MV-4-11 (cell line): ENCODE data around the gene AHCYL1.
A peak's percentile ranks its signal among the peaks of the same experiment; 100 is the strongest.

Experiments used
- DNase-seq: peaks from one replicate; lab custom pipeline; 2025; lab: John Stamatoyannopoulos, UW

AHCYL1 gene

DNA sequence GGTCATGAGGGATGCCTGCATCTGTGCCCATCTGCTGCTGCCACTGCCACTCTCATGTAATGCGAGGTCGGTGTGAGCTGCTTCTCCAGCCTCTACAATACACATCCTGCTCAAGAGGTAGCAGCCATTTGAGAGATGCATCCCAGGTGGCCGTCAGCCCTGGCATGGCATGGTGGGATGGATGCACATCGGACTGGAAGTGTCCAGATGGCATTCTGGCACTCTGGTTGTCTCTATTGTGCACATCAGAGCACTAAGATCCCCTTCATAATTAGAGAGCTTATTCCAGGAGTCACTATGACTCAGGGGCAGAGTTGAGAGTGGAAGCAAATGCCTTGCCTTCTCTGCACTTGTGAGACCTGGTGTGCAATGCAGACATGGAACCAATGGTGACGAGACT lies 53.7 kb downstream of the AHCYL1 start:
- no peak for DNase-seq

DNA sequence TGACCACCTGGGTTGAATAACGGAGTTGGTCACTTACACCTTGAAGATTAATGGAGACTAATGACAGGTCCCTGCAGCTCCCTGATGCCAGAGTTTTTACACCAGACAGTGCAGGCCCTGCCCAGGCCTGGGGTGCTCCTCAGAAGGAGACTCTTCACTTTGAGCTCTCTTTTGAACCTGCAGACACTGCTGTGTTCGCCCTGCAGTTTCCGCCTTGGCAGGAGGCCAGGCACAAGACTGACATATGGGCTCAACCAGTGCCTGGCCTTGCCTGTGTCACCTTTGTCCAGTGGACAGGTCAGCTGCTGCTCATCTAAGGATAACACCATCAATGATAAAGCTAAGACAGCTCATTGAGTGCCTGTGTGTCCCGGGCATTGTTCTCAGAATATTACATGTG lies 55.1 kb downstream of the AHCYL1 start:
- DNase-seq, result no peak

DNA sequence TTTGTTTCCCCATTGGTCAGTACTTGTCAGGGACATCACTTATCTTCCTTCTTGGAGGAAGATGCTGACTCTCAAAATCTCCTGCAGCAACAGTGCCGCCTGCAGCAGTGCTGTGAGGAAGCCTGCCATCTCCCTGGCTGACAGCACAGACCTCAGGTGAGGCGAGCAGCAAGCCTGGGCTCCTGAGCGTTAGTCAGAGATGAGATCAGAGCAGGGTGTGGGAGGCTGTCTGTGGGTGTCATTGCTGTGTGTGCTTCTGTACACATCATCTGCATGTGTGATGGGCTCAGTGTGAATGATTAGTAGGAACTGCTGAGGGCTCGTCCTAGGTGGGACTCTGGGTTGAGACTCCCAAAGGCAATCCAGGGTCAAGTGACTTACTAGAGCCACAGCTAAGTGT lies 56.0 kb downstream of the AHCYL1 start:
- no peak for DNase-seq

DNA sequence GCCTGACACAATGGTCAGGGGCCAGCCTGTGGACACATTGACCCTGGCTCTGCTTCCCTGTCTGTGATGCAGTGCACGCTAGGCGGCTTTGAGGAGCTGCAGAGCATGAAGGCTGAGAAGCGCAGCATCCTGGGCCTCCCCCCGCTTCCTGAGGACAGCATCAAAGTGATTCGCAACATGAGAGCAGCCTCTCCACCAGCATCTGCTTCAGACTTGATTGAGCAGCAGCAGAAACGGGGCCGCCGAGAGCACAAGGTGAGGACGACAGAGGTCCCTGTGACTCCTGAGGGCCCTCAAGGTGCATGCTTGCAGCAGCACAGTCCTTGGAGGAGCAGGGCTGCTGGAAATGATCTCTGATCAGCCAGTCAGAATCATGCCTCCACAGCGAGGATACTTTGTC lies 58.5 kb downstream of the AHCYL1 start:
- no peak for DNase-seq

DNA sequence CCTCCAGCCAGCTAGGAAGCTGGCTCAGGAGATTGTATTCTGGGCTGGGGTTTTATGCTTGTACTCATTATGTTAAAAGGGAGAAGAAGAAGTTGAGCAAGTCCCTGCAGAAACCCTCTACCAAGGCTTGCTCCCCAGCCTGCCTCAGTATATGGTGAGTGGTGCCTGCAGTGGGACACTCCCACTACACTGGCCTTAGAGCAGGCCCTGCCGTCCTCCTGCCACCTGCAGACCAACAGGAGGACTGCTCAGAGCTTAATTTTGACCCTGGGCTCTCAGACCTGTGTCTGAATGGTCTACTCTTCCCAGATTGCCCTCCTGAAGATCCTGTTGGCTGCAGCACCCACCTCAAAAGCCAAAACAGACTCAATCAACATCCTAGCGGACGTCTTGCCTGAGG lies 62.9 kb downstream of the AHCYL1 start:
- DNase-seq, result no peak

DNA sequence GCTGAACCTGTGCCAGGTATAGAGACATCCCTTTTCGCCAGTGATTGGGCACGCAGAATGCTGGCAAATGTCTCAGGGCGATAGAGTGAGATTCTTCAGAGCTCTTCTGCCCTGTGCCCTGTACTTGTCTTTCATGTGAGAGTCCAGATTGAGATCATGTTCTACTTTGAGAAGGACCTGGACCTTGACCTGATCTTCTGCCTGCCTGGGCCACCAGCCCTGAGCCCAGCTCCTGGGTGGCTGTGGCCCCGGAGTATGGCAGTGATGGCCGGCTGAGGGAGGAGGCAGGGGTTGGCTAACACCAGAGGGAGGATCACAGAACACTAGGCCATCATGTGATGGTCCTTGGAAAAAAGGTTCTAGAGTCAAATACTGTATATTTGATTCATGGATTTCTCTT lies 63.7 kb downstream of the AHCYL1 start:
- no peak for DNase-seq

DNA sequence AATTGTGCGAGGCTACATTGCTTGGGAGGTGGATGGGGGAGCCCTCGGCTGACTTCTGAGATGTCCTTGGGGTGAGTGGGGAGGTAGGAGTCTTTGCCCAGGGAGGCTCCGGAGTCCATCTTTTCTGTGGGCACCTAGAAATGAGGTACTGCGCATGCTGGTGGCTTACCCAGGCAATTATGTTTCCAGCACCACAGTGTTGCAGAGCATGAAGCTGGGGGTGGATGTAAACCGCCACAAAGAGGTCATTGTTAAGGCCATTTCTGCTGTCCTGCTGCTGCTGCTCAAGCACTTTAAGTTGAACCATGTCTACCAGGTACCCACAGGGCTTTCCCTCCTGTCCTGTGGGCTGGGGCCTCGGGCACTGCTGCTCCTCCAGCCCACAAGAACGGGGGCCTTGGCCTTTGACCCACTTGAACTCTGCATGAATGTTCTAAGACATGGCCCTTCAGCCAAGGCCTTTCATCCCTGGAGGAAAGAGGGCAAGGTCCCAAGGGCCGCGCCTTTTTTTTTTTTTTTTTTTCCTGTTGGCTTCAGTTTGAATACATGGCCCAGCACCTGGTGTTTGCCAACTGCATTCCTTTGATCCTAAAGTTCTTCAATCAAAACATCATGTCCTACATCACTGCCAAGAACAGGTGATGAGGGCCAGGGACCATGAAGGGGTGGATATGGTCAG lies 64.5 kb downstream of the AHCYL1 start:
- DNase-seq, result no peak

DNA sequence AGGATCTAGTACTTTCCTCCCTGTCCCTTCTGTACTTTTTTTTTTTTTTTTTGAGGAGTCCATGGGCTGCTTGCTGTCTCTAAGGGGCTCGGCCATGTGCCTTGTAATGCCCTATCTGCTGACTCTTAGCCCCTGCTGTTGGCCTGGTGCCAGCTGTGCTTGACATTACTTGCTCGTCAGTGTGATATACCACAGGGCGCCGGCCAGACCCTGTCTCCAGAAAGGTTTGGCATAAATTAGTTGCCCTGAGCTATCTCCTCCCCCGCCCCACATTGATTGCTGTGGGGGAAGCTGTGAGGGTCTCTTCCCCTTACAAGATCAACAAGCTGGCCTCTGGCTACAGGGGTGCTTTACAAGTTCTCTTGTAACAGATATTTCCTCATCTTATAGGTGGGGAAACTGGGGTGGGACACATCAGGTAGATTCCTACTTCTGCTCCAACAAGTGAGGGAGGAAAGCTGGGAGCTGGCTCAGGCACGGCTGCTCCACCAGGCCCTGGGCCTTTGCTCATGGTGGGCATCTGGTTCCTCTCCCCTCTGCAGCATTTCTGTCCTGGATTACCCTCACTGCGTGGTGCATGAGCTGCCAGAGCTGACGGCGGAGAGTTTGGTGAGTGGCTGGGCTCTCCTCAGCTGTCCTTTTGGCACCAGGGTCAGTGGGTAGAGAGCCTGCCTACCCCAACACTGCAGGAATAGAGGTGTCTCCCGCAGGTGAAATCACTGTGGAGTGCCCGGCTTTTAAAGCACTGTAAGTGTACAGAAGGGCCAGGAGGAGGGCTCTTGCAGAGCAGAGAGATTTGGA lies 65.4 kb downstream of the AHCYL1 start:
- no peak for DNase-seq

DNA sequence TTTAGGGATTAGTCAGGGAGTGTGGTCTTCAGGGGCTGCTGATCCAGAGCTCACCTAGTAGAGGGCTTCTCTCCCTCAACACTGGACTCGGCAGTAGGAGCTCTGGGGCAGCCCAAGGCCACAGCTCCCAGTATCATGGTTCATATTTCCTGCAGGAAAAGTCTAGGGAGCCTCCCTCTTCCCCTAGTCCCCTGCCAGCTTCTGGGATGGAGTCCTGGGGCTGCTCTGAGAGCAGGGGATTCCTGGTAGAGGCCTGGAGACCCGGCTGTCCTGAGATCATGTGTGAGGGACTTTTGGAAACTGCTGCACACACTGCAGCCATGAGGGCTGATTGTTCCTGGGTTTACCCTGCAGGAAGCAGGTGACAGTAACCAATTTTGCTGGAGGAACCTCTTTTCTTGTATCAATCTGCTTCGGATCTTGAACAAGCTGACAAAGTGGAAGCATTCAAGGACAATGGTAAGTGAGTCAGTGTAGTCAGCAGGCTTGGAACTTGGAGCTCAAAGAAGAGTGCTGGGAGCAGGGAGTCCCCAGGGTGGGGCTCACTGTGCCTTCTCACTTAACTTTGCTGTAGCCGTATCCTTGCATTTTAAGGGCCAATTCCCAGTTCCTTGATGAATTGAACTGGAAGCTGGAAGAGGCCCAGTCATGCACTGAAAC lies 66.2 kb downstream of the AHCYL1 start:
- DNase-seq, result no peak

DNA sequence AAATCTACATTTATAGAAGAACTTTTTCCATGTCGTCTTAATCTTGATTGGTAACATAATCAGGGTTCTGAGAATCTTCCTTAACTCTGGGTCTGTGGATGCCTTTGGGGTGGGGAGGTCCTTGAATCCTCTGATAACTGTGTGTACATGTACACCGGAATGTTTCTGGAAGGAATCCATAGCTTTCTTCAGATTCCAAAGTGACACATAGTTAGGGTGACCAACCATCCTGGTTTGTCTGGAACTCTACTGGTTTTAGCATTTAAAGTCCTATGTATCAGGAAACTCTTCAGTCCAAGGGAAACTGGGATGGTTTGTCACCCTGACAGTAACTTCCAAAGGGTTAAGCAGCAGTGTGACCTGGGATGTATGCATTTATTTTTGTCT lies 66.7 kb downstream of the AHCYL1 start:
- DNase-seq, result no peak

DNA sequence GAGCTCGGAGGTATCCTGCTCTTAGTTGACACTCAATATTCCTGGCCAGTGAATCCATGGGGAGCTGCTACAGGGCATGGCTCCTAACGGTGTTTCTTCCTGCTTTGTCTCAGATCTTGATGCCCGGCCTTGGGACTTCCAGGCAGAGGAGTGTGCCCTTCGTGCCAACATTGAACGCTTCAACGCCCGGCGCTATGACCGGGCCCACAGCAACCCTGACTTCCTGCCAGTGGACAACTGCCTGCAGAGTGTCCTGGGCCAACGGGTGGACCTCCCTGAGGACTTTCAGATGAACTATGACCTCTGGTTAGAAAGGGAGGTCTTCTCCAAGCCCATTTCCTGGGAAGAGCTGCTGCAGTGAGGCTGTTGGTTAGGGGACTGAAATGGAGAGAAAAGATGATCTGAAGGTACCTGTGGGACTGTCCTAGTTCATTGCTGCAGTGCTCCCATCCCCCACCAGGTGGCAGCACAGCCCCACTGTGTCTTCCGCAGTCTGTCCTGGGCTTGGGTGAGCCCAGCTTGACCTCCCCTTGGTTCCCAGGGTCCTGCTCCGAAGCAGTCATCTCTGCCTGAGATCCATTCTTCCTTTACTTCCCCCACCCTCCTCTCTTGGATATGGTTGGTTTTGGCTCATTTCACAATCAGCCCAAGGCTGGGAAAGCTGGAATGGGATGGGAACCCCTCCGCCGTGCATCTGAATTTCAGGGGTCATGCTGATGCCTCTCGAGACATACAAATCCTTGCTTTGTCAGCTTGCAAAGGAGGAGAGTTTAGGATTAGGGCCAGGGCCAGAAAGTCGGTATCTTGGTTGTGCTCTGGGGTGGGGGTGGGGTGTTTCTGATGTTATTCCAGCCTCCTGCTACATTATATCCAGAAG lies 69.2 kb downstream of the AHCYL1 start:
- DNase-seq, result no peak

DNA sequence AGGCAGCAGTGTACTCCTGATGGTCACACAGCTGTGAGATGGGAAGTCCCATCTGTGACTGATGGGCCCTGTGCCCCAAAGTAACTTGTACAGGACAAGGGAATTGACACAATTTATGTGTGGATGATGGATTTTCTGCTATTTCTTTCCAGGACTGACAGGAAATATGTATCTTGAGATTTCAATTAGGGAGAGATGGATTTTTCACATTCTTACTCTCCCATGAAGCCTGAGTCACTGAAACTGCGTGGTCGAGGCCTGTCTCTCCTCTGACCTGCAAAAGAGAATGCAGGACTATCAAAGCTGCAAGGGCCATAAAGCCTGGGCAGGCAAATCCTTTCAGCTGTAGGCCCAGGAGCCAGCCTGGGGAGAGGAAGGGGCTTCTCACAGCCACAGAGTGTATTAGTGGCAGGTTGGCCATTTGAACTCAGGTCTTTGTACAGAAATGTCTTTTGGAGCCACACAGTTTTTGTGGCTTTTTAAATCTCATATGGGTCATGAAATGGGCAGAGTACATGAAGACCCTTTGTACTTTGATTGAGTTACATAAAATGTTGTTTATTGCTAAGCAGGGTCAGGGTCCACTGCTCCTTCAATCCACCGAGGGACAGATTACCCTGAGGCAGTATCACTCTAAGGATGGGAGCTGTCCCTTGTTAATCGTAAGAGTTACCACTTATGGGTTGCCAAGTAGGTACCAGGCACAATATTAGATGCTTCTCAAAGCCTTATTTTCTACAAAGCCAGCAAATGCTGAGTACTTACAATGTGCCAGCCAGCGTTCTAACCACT lies 71.1 kb downstream of the AHCYL1 start:
- no peak for DNase-seq

DNA sequence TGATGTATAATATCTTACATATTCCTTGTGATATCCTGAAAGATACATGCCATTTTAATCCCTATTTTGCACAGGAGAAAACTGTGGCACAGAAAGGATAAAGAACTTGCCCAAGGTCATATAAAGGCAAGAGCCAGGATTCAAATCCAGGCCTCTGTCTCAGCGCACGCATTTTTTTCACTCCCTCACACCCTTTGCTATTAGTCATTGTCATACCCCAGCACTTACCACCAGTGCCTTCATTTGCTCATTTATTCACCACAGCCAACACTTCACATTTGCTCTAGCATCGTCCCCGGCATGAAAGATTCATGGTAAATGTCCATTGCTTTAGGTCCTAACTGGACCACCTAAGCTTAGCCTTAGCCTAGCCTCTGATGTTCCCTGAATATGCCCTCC lies 71.7 kb downstream of the AHCYL1 start:
- no peak for DNase-seq

DNA sequence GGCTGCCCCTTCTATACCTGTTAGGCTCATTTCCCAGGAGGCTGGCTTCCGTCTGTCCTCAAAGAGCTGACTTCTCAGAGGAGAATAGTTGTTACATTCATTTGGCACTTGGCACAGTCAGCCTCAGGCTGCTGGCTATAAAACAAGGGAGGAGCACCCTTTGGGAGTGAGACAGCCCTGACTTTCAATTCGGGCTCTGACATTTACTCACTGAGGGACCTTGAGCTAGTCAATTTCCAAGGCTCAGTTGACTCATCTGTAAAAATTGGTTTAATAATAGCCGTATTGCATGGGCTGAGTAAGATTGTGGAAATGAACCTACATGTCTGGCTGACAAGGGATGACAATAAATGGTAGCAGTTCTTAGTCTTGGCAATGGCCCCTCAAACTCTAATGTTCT lies 72.2 kb downstream of the AHCYL1 start:
- DNase-seq, result no peak

DNA sequence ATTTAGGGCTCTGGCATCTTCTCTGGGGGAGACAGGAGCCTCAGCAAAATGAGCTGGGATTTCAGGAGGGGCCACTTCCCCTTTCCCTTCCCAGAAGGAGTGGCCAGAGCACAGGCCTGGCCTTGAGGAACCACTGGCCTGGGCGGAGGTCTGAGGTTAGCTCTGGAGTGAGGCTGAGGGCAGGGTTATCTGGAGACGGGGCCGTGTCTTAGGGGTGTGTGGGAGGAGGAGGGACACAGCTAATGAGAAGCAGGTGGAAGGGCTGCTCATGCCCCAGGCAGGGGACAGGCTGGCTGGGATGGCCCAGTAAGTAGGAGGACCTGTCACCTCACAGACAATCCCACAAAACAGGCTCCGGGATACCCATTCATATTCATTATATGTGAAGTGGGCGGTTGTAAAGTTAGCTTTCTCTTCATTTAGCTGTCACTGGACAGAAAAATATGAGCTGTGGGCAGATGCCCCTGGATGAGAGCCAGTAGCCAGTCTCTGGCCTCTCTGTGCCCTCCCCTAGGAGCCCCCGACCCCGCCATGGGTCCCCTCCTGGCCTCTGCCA lies 73.5 kb downstream of the AHCYL1 start:
- peak; percentile 62 for DNase-seq

DNA sequence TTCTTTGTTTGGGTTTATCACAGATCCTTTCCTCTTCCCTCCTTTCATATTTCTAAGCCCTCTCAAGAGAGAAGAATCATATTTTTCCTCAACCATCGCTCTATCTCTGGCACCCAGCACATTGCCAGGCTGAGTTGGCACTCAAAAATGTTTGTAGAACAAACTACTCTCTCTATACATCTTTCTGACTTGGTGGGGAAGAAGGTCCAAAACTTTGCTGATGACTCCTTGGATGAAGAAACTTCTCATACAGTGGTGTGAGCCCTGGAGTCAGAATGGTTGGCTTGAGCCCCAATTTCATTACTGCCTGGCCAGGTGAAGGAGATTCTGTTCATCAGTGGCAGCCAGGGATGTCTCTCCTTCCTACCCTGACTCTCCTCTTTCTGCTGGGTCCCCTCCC lies 74.0 kb downstream of the AHCYL1 start:
- no peak for DNase-seq

DNA sequence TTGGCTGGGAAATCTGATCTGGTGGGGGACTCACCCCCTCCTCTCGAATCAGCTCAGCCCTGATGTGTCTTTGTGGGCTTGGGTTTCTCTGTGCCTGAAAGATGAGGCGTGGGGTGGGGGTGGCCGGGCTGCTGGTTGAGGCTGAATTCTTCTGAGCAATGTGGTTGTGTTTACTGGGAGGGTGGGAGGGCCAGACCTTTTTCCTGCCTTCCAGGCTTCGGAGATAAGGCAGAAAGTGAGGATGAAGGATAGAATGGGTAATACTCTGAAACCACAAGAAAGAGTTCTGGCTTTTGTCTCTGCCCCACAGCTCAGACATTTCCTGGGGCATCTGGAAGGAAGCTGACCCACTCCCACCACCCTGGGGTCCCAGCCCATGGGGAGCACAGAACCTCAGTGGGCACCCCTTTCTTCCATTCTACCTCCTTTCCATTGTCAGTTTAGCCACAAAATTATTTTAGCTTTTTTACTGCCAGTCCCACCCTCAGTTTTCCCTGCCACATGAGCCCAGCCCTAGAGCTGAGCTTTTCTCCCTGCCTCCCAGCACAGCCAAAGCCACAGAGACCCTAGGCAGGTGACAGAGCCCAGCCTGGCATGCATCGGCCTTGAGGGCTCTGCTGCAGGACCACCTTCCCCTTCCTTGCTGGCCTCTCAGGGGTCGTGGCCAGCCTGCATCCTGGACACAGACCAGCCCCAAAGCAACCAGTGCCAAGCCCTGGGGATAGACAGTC lies 74.7 kb downstream of the AHCYL1 start:
- no peak for DNase-seq

DNA sequence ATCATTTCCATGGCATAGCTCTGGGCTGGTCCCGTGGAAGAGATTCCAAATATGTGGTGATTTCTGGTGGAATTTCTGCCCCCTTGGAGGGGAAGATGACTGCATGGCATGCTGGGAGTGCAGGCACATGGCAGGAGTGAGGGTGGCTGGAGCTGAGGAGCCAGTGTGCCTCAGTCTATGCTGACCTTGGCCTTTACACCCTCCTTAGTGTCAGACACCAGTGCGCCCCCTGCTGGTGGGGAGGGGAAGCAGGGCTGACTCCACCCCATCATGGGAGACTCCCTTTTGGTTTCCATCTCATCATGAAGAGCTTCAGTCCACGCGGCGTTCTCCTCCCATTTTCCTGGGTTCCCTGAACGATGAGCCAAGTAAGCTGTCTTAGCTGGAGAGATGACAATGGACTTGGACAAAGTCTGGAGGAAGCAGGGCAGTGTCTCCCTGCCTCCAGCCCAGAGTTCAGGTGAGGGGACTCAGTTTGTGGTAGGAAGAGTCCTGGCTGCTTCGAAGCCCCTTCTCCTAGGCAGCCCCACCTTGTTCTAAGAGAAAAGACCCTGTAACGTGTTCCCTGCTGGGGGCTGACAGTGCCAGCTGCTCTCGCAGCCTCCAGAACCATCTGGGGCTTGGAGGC lies 75.6 kb downstream of the AHCYL1 start:
- peak; percentile 32 for DNase-seq

DNA sequence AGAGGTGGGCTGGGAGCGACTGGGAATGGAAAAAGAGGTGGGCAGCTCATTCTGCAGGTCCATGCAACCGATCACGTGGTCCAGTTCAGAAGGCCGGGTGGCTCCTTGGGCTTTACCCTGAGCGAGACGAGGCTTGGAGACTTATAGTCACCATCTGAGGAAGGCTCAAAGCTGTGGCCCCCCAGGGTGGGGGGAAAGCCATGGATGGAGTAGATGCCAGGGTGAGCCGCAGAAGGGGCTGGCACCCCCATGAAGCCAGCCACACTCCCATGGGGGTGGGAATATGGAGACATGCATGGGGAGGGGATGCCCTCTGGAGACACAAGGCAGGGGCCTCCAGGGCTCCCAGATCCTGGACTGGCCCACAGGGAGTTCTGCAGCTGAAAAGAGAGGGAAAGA lies 76.1 kb downstream of the AHCYL1 start:
- no peak for DNase-seq

DNA sequence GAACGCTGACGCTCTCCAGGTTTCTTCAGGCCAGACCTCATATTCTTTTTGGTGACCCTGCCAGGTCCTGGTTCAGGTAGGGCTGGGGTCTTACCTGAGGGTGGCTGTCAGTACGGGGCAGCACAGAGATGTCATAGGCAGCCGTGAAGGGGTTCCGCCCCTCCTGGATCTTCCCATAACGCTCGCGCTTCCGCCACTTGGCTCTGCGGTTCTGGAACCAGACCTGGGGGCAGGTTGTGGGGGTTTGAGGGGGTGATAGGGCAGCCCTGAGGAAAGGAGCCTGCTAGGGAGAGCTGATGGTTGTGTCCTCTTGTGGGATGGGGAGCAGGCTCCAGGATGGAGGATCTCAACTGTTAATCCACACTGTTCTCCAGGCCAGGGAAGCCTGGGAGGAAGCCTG lies 76.8 kb downstream of the AHCYL1 start:
- DNase-seq, result no peak
